Stimulated activated CD4-positive, alpha-beta T cell treated with anti-CD3 and anti-CD28 coated beads, Interleukin-4, amount 100 ng/mL, for 1 hour (primary cell): ENCODE data around the gene MAP4K4.
A peak's percentile ranks its signal among the peaks of the same experiment; 100 is the strongest.

Experiments used
- DNase-seq: peaks from one replicate; pipeline ENCODE4 v3.0.0-alpha.2; 2020

The MAP4K4 gene

GRCh38 chr2:101697124-101698013, at the start of gene MAP4K4:
Gene MAP4K4, plus strand, starts transcription at chr2:101697707. Its CDS starts 374 bp downstream, at chr2:101698081.
- DNase-seq = peak; percentile 78

DNA sequence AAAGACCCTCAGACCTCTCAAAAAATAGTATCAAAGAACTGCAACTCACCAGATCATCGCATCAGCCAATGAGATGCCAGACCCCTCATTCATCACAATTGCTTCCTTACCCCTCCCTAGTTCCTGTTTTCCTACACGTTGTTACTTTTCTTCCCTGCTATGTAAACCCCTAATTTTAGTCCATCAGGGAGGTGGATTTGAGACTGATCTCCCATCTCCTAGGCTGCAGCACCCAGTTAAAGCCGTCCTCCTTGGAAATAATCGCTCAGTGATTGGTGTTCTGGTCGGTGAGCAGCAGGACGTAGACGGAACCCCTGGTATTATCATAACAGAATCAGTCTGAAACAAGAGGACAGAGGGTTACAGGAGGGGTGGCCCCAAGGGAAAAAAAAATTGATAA, 44.0 kb upstream of the MAP4K4 start:
- DNase-seq = no peak

DNA sequence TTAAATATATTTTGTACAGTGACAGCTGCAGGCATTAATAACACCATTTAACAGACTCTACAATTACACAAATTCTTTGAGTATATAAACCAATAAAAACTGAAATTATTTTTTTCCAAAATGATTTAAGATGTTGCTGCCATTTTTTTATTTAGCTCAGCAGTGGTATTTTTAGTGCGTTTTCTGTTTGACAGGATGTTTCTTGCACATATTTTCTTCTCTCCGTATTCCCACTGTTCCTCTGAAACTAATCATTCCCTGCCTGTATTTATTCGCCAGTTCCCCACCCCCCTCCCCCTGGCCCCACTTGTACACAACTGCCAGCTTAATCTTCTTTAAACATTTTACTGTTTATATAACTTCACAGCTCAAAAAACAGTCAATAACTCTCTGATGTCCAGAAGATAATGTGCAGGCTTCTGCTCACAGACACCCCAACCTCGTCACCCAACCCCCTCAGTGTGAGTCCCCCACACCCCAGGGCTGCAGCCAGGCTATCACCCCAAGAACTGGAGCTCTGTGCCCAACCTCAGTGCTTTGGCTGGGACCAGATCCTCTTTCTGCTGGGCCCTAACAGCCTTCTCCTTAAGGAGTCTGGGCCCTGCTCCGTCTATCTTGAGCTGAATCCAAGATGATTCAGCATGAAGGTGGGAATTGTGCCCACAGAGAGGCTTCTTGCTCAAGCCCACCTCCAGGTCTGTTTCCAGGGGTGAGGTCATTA, 41.6 kb upstream of the MAP4K4 start:
- no peak for DNase-seq

DNA sequence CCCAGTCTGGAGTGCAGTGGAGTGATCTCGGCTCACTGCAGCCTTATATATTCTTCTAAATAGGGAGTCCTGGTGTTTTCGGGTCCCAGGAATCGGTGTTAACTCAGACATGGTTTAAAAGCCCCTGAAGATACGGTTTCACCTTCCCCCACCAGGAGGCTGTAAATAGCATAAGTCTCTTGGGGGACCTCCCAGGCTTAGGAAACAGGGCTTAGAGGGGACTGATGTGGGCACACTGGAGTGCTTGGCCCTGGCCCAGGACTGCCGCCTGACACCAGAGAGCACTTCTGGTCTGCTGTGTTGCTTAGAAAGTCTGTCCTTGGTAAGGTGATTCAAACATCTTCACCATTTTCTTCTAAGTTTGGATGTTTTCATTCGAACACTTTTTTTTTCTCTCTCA, 39.7 kb upstream of the MAP4K4 start:
- DNase-seq = no peak

GRCh38 chr2:101658387-101658786, 39.1 kb upstream of the MAP4K4 start:
- no peak for DNase-seq

GRCh38 chr2:101665312-101665711, 32.2 kb upstream of the MAP4K4 start:
- DNase-seq = no peak

- no peak for DNase-seq
Measured at GRCh38 chr2:101667823-101668222, 29.7 kb upstream of the MAP4K4 start.

- DNase-seq = no peak
Measured at GRCh38 chr2:101672047-101672446, 25.5 kb upstream of the MAP4K4 start.

GRCh38 chr2:101673920-101674319, 23.6 kb upstream of the MAP4K4 start:
- DNase-seq = no peak

GRCh38 chr2:101675512-101675911, 22.0 kb upstream of the MAP4K4 start:
- no peak for DNase-seq

DNA sequence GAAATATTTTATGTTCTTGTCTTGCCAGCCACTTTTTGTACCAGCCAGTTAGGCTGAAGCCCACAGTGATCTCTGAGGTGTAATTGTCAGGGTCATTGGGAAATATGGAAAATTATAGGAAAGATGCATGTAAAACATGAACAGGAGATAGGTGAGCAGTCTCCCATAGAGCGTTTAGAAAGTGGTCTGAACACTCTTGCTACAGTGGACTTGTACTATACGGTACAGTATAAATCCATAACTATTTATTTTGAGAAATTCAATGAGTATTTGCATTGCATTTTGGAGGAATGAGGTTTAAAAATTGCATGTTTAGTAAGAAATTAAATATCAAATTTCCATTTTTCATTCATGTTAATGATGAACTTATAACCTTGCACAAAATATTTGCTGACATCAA, 20.8 kb upstream of the MAP4K4 start:
- DNase-seq = no peak

- DNase-seq = no peak
Measured at GRCh38 chr2:101677658-101678057, 19.8 kb upstream of the MAP4K4 start.

DNA sequence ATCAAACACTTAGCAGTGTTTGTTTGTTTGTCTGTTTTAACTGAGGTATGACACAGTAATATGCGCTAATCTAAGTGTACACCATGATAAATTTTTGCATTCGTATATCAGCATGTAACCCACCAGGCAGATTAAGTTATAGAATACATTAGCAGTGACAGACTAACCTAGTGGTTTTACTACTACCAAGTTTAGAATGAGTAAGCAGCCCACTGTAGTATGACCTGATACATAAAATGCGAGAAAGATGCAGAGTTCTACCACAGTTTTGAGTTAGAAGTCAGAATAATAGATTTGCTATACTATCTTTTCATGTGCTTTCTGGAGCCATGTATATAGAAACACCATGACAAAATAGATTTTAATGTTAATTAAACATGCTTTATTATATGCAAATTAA, 19.1 kb upstream of the MAP4K4 start:
- DNase-seq = no peak

DNA sequence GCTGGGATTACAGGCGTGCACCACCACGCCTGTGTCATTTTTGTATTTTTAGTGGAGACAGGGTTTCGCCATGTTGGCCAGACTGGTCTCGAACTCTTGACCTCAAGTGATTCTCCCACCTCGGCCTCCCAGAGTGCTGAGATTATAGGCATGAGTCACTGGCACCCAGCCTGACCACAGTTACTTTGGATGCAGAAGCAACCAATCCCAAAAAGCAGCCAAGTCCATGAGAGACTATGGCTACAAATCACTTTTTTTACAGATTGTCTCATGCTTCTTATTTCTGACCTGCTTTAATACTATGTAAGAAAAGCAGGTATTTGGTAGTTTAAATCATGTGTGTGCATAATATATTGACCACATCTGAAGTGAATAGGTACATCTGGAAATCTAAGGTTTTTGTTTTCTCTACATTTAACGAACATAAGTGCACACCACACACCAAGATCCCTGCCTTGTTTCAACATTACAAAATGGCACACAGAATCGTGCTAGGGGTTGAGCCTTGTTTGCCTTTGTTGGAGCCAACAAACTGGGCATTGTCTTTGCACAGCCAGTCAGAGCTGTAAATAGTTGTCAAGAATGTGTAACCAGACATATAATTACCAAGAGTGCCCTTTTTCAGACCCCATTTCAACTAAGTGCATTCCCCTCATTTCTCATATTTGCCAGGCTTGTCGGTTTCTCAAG, 18.3 kb upstream of the MAP4K4 start:
- no peak for DNase-seq

GRCh38 chr2:101679801-101680487, 17.6 kb upstream of the MAP4K4 start:
- DNase-seq = no peak

GRCh38 chr2:101682311-101682710, 15.2 kb upstream of the MAP4K4 start:
- no peak for DNase-seq

- no peak for DNase-seq
Measured at GRCh38 chr2:101684313-101684712, 13.2 kb upstream of the MAP4K4 start.

GRCh38 chr2:101688261-101688660, 9.2 kb upstream of the MAP4K4 start:
- no peak for DNase-seq

DNA sequence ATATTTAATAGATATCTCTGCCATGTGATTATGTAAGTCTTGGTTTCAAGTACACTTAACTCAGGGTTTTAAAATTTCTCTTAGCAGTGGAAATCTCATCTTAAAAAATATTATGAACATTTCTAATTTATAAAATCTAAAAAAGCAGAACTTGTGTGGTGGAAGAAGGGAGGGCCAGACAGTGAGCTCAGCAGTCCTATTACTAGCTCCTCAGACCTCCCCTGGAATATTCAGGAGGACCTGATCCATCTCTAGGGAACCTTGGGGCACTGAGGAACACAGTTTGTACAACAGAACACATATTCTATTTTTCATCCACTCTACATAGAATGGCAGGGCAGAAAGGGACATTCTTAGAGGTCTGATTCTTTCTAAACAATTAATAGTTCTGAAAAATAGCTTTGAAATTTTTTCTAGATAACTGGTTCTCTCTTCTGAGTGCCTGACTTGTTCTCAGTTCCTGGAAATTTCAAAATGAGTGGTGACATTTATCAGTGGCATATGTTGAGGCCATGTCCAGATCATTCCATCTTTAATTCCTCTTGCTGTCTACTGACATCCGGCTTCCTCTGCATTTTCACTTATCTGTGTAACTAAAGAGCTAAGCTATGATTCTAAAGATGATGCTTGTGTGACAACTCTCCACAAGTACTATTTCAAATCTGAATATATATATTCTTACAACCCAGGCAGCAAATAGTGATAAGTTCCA, 8.2 kb upstream of the MAP4K4 start:
- no peak for DNase-seq

GRCh38 chr2:101690547-101691152, 6.9 kb upstream of the MAP4K4 start:
- no peak for DNase-seq

GRCh38 chr2:101692041-101692440, 5.5 kb upstream of the MAP4K4 start:
- no peak for DNase-seq

DNA sequence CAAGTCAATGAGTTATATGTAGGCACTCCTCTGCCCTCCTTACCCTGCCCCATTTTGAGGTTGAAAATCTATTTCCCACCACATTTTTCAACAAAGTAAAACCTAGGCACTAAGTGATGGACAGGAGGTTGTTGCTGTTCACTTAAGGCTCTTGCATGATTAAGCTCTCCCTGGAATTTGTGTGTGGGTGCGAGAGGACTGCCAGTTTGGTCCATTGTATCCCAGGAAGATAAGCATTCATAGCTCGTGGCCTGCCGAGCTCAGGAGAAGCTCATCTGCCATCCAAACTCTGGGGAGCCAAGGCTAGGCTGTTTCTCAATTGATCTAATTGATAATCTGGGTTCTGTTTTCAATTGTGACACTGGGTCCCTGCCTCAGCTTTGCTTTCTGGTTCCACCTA, 4.7 kb upstream of the MAP4K4 start:
- DNase-seq = no peak
